HepG2 (cell line): ENCODE data around the gene PRMT5. TPM values are rescaled to one million over a fixed set of nuclear protein-coding genes. Genes with fewer than 3 reads are reported as not detected.
A peak's percentile ranks its signal among the peaks of the same experiment; 100 is the strongest.

ENCODE experiments used
- CC2D1A ChIP-seq: sonication (generic); formaldehyde crosslinking; IDR thresholded peaks from 2 replicates; pipeline ENCODE4 v1.8.1; 2023; ENCODE audit warnings: mild to moderate bottlenecking, missing genetic modification reagents
- FIP1L1 ChIP-seq: fragments of 200-400 bp; formaldehyde crosslinking; IDR thresholded peaks from 2 replicates; pipeline ENCODE4 v1.6.1; 2018; ENCODE audit warnings: low read depth, mild to moderate bottlenecking, low read length, moderate library complexity, borderline replicate concordance; ENCODE audit not compliant: insufficient read depth
- KDM2A ChIP-seq: sonication (generic); formaldehyde crosslinking; IDR thresholded peaks from 2 replicates; pipeline ENCODE4 v1.4.0; 2020; ENCODE audit warnings: low read depth, missing genetic modification reagents, borderline replicate concordance
- MAZ ChIP-seq, 2 experiments: sonication (generic) in 1 of 2; formaldehyde crosslinking in 1 of 2; IDR thresholded peaks; 2 replicates each; pipeline versions ENCODE4 v1.5.0 to v1.6.1; 2012 to 2020; ENCODE audit warnings: low read depth in 2 of 2, mild to moderate bottlenecking in 2 of 2, borderline replicate concordance in 1 of 2, improper control_type of control experiment in 1 of 2, low read length in 1 of 2, missing genetic modification reagents in 1 of 2, moderate library complexity in 1 of 2
- NCOR1 ChIP-seq: fragments of 200-600 bp; sonication (generic); IDR thresholded peaks from 2 replicates; pipeline ENCODE4 v1.7.0; 2017; ENCODE audit warnings: antibody characterized with exemption, low read length, borderline replicate concordance
- RAD21 ChIP-seq: fragments of 450-650 bp; formaldehyde crosslinking; IDR thresholded peaks from 2 replicates; pipeline ENCODE4 v1.5.0; 2020; ENCODE audit warnings: mild to moderate bottlenecking
- SIX1 ChIP-seq: sonication (generic); formaldehyde crosslinking; IDR thresholded peaks from 2 replicates; pipeline ENCODE4 v1.4.0; 2020; ENCODE audit warnings: missing genetic modification reagents, borderline replicate concordance
- TBP ChIP-seq: sonication (generic); formaldehyde crosslinking; IDR thresholded peaks from 2 replicates; pipeline ENCODE4 v1.5.0; 2020; ENCODE audit warnings: missing genetic modification reagents
- TRIM22 ChIP-seq: fragments of 450-650 bp; IDR thresholded peaks from 2 replicates; pipeline ENCODE4 v1.6.1; 2017
- ZBTB26 ChIP-seq: IDR thresholded peaks from 2 replicates; pipeline ENCODE4 v1.6.1; 2016; ENCODE audit warnings: missing compliant biosample characterization, missing genetic modification reagents, borderline replicate concordance
- ZNF124 ChIP-seq: sonication (generic); formaldehyde crosslinking; IDR thresholded peaks from 2 replicates; pipeline ENCODE4 v1.4.0; 2020; ENCODE audit warnings: missing genetic modification reagents
- ZNF292 ChIP-seq: sonication (generic); formaldehyde crosslinking; IDR thresholded peaks from 2 replicates; pipeline ENCODE4 v1.8.1; 2022; ENCODE audit warnings: mild to moderate bottlenecking, low read depth, missing genetic modification reagents, borderline replicate concordance
- ZNF382 ChIP-seq: sonication (generic); formaldehyde crosslinking; IDR thresholded peaks from 2 replicates; pipeline ENCODE4 v1.5.0; 2020; ENCODE audit warnings: missing genetic modification reagents, mild to moderate bottlenecking, borderline replicate concordance
- ZNF687 ChIP-seq: sonication (generic); formaldehyde crosslinking; IDR thresholded peaks from 2 replicates; pipeline ENCODE4 v1.5.1; 2020; ENCODE audit warnings: mild to moderate bottlenecking, missing genetic modification reagents, moderate library complexity
- ZNF704 ChIP-seq: sonication (generic); formaldehyde crosslinking; IDR thresholded peaks from 2 replicates; pipeline ENCODE4 v1.8.1; 2023; ENCODE audit warnings: mild to moderate bottlenecking, inconsistent platforms, moderate library complexity, missing genetic modification reagents, borderline replicate concordance
- polyA plus RNA-seq, 8 experiments: library from polyadenylated mRNA; depleted of rRNA in 3 of 8; stranded (reverse) in 7 of 8; unstranded in 1 of 8; fragments of >200 nt; fragmentation: Illumina TruSeq in 4 of 8; extraction: Trizol in 4 of 8; gene quantifications; 2 replicates each; pipeline versions ENCODE4 v1.2.1 to v1.2.3, GENCODE V29; 2011 to 2016; ENCODE audit warnings: low read depth in 4 of 8, missing spikeins in 1 of 8, mixed read lengths in 1 of 8; ENCODE audit not compliant: insufficient read depth in 1 of 8
- total RNA-seq, 5 experiments: library from RNA; depleted of rRNA; stranded (reverse); fragments of >200 nt; fragmentation: Illumina TruSeq; extraction: Trizol; gene quantifications; 2 replicates each; pipeline ENCODE4 v1.2.3, GENCODE V29; 2016; ENCODE audit warnings: low read depth in 1 of 5
- TF ChIP-seq, protein P1 (sequence below): IDR thresholded peaks from 2 replicates; pipeline ENCODE4 v1.6.1; 2012; ENCODE audit warnings: low read depth, low read length, improper control_type of control experiment

The PRMT5 gene
- total and polyA plus RNA-seq, 2 of the 13 experiments (the other 11 are each of a cell fraction or from before 2014, with no cell fraction given): 210 to 354 TPM

GRCh38 chr14:22973217-22974032 lies 44.2 kb upstream of the PRMT5 start (continued):
- TF ChIP-seq, protein P1, sequence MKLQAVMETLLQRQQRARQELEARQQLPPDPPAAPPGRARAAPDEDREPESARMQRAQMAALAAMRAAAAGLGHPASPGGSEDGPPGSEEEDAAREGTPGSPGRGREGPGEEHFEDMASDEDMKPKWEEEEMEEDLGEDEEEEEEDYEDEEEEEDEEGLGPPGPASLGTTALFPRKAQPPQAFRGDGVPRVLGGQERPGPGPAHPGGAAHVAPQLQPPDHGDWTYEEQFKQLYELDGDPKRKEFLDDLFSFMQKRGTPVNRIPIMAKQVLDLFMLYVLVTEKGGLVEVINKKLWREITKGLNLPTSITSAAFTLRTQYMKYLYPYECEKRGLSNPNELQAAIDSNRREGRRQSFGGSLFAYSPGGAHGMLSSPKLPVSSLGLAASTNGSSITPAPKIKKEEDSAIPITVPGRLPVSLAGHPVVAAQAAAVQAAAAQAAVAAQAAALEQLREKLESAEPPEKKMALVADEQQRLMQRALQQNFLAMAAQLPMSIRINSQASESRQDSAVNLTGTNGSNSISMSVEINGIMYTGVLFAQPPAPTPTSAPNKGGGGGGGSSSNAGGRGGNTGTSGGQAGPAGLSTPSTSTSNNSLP: peak; percentile 39; the same call in 1 of the 2 replicates
- TF ChIP-seq ZNF382 (CRISPR knock-in tag): no peak
- peak; percentile 97 for TF ChIP-seq RAD21 (CRISPR knock-in tag)
- TF ChIP-seq TBP (CRISPR knock-in tag): no peak
- TF ChIP-seq SIX1: 0 out of 2 replicates have a peak, but pooled peaks have one; percentile 26
- no peak for TF ChIP-seq MAZ (IDR thresholded peaks at IDR 0.05; ENCODE audit: borderline replicate concordance, low read depth, low read length)
- TF ChIP-seq MAZ (CRISPR knock-in tag; IDR thresholded peaks at IDR 0.05; ENCODE audit: low read depth): no peak; the same call in 1 of the 2 replicates
- no peak for TF ChIP-seq TRIM22
- TF ChIP-seq ZNF124 (CRISPR knock-in tag): peak; percentile 76; the same call in 1 of the 2 replicates
- no peak for TF ChIP-seq ZBTB26 (CRISPR knock-in tag)
- 0 out of 2 replicates have a peak, but pooled peaks have one; percentile 15 for TF ChIP-seq ZNF292 (CRISPR knock-in tag)
- TF ChIP-seq ZNF704 (CRISPR knock-in tag): 0 out of 2 replicates have a peak, but pooled peaks have one; percentile 43
- TF ChIP-seq ZNF687 (CRISPR knock-in tag): peak; percentile 67
- TF ChIP-seq KDM2A (CRISPR knock-in tag): peak; percentile 4; the same call in 1 of the 2 replicates
- TF ChIP-seq FIP1L1: no peak
- TF ChIP-seq NCOR1: peak; percentile 34; the same call in 1 of the 2 replicates
- TF ChIP-seq CC2D1A: no peak
